GM04503 (cell line): ENCODE measurements around the gene LRRC38.

Experiments used
- DNase-seq: peaks from one replicate; pipeline ENCODE4 v3.0.0-alpha.2; 2012; ENCODE audit warnings: low read depth

LRRC38 gene

DNA sequence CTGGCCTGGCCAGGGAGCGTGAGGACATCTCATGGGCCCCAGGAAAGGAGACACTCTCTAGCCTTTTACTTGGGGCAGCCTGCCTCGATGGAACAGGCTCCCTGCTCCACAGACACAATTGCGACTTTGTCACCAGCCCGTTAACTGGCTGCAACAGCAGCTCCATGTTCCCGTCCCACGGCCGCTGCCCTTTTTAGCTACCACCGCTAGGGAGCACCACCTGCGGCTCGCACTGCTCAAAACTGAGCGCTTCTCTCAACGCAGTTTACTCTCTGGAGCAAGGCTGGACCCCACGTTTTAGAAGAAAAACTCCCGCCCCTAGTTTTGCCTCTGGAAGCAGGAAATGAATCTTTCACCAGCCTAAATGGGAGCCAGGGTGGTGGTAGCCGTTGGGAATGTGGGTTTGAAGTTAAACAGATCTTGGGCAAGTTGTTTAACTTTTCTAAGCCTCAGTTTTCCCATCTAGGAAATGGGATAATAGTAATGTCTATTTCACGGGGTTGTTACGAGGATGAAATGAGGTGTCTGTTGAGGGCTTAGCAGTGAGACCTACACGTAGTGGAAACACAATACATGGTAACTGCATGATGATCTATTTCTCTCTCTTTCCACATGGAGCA, 3.5 kb upstream of the LRRC38 start:
- no peak for DNase-seq

DNA sequence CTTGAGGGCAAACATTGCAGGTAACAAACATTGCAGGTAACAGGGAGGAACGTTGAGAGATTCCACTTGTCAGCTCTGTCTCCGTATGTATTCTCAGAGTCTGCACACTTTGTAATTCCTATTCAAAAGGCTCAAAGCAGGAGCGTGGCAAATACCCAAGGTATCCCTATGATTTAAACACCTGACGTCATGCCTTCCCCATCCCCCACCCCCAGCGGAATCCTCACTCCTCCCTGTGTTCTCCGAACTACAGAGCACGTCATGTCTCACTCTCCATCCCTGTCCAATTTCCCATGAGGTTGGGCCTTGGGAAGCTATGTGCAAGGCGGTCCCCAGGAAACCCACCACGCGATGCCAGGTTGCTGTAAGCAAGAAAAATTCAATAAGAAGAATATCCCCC, 2.8 kb upstream of the LRRC38 start:
- DNase-seq: no peak

DNA sequence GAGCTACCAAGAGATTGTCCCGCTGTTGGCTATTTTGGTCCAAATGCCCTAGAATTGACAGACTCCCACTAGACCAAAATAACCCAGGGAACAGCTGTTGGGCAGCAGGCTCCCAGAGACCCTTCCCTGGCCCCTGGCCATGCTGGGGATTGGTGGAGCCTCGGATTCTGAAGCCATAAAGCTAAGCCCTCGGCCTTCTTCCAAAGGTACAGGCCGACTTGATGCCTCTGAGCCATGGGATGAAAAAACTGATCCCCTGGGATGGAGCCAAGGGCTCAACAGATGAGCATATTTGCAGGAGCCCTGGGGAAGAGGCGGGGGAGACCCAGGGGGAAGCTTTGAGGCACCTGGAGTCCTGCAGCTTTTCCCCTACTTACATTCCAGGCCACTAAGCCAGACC, 1.0 kb upstream of the LRRC38 start:
- no peak for DNase-seq

DNA sequence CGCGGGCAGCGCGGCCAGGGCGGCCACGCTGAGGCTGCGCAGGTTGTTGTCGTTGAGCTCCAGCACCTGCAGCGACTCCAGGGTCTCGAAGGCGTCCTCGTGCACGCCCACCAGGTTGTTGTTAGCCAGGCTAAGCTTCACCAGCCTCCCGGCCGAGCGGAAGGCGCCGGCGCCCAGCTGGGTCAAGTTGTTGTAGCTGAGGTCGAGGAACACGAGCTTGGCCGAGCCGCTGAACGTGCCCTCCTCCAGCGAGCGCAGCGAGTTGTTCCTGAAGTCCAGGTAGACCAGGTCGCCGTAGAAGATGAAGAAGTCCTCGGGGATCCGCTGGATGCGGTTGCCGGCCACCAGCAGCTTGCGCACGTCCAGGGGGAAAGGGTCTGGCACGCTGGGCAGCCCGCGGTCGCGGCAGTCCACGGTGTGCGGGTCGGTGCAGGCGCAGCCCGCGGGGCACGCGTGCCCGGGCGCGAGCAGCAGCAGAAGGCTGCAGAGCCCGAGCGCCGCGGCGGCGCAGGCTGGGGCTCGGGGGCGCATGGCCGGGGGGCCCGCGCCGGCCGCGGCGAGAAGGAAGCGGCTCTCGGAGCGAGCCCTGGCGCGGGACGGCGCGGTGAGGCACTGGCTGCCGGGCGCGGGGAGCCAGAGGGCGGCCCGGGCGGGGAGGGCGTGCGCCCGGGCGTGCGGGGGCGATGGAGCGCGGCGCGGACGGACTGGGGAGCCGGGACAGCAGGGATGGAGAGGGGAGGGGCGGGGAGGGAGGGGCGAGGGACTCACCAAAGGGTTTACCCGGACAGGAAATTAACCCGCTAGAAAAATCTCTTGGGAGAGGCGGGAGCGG, 524 bp downstream of the LRRC38 start:
- DNase-seq: no peak

DNA sequence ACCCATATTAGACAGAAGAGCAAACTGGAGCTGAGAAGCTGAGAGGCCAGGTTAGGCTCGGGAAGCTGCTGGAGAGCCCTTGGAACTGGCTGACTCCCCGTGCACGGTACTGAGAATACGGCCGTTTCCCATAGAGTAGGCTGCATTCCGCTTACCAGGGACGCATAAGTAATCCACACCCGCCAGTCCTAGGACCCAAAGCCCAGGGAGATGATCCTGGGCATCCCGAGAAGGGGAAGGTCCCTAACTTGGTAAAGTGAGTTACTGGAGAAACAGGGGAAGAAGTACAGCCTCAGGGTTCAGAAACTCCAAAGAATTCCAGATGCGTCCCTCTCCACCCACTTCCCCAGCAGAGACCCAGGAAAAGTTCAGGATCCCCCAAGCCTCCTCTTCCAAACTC, 1.3 kb downstream of the LRRC38 start:
- no peak for DNase-seq

DNA sequence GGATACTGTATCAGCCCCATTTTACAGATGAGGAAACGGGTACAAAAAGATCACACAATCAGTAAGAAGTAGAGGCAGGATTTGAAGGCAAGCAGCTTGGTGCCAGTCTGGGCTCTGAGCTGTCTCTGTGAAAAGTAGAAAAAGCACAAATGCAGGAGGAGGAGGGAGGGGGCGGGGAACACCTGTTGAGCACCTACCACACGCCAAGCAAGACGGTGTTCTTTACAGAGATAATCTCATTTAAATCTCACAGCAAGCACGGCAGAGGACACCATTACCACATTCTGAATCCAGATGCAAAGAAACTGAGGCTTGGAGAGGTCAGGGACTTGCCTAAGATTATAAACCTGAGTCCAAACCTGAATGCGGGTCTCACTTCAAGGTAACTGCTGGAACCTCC, 3.3 kb downstream of the LRRC38 start:
- DNase-seq: no peak

DNA sequence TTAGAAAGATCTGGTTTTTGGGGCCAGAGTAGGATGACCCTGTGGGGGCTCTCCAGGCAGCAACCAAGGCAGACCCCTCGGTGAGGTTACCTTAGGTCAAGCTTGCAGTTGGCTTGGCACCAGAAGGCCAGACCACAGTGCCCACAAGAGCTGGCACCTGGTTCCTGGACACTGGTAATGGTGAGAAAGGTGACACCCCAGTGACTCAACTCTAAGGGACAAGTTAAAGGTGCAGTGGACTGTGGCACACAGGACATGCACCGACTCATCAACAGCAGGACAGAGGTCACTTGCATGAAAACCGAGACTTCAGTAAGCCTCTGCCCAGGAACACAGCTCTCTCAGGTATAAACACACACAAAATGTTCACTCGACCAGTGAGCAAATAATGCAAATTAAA, 6.7 kb downstream of the LRRC38 start:
- DNase-seq: no peak

DNA sequence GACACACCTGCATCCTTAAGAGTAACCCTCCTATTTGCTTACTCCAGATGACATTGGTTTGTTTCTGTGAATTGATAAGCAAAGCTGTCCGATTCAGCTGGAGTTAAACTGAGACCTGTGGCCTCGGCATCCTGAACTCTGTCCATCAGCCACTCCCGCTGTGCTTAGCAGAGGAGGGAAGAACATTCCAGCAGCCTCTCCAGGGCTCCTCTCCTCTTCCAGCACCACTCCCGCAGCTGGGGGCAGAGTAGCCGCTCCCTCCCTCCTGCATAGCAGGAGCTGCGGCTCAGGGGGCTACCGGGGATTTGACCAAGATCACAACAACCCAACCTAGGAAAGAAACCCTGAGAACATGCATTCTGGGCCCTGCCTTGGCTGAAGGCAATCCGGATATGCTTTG, 8.8 kb downstream of the LRRC38 start:
- no peak for DNase-seq

DNA sequence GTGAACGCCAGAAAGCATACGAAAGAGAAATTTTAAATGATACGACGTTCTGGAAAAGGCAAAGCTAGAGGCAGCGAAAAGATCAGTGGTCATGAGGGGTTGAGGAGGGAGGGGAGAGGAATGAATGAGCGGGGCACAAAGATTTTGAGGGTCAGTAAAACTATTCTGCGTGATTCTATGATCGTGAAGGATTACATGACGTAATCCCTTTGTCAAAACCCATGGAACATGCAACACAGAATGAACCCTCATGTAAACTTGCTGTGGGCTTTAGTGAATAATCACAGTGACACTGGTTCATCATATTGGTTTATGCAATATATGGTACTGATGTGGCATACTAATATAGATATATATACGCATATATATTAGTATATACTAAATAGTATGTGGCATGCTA, 13.0 kb downstream of the LRRC38 start:
- no peak for DNase-seq

DNA sequence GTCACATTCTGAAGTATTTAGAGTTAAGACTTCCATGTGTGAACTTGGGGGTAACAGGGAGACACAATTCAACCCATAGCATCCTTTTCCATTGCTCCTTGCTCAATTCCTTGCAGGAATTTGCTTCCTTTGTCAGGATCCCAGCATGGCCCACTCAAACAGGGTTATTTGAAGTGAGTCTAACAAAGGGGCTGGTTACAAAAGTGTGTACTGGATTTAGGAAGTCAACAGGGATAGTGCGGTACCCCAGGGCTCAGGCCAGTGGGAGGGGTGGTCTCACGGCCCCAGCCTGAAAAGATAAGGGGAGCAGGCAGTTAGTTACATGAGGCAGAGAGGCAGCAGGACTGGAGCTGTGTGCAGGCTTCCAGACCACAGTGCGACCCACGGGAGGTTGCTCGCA, 14.4 kb downstream of the LRRC38 start:
- no peak for DNase-seq

DNA sequence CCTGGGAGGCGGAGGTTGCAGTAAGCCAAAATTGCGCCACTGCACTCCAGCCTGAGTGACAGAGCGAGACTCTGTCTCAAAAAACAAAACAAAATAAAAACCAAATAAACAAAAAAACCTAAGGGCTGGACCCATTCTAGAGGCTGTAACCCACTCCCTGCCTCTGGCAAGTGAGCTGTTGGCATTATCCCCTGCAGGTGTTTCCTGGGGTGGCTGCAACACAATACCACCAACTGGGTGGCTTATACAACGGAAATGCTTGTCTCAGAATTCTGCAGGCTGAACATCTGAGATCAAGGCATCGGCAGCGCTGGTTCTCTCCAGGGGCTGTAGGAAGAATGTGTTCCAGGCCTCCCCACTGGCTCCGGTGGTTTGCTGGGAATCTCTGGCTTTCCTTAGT, 15.2 kb downstream of the LRRC38 start:
- DNase-seq: no peak

DNA sequence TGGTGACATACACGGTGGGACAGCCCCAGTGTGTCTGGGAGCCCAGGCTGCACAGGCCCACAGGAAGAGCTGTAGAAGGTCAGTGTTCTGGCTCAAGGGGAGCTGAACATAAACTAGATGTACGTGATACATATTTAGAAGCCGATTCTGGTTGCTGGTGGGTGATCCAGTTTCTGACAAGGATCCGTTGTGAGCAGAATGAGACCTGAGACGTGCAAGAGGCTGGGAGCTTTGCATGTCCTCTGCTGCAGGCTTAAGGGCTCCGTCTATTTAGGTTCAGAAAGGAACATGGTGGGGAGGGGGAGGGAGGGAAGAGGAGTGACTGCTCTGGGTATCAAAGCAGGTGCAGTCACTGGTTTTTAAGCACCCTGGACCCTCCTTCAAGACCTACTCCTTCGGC, 18.6 kb downstream of the LRRC38 start:
- DNase-seq: no peak

DNA sequence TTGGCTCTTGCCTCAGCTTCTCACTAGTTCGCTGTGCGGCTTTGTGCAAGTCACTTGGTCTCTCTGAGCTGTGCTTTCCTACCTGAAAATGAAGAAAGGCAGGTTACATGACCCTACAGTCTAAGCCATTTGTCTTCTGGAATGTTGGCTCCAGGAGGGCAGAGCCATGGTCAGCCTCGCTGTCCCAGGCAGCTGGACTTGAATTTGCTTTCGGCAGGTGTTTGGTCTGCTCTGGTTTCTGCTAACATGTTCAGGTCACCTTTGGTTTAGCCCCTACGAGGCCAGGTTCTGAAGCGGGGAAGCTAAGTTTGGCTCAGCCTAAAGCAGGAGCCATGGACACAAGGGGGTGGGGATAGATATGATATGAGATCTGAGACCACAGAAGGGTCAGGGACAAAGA, 19.1 kb downstream of the LRRC38 start:
- DNase-seq: no peak

DNA sequence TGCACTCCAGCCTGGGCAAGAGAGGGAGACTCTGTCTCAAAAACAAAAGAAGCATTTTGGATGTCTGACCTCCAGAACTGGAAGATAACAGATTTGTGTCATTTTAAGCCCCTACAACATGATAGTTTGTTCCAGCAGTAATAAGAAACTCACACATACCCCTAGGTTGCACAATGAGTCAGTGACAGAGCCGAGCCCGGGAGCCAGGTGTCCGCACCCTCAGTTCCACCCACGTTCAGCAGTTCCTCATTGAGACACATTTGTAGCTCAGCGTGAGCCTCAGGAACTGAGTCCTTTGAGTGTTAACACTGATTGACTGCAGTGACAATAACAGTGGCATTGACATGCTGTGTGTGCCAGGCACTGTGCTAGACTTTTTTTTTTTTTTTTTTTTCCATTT, 19.8 kb downstream of the LRRC38 start:
- DNase-seq: no peak

DNA sequence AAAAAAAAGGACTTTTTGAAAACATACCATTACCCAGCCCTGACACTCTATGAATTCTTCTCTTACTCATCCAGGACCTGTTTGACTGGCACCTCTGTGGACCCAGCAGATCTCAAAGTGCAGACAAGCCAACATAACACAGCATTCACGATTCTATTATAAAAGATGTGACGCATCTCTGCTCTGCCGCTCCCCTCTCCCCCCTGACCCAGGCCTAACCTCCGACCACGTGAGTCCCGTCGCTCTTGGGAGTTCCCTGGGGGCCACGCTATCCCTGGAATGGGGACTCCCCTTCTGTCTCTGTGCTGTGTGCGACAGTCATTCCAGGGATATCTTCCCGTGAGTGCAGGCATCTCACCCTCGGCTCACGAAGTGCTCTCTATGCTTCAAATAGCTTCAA, 21.1 kb downstream of the LRRC38 start:
- DNase-seq: no peak

DNA sequence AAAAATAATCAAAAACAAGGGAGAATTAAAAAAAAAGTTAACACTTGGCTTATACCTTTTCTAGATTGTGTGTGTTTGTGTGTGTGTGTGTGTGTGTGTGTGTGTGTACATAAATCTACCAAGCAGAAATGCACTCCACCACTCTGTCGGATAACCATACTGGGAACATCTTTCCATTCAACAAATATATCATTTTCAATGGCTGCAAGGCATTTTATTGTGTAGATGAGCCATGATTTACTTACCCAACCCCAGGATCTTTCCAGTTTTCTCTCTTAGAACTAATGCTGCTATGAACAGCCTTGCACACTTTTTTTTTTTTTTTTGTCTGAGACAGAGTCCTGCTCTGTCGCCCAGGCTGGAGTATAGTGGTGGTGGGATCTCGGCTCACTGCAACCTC, 25.8 kb downstream of the LRRC38 start:
- DNase-seq: no peak

DNA sequence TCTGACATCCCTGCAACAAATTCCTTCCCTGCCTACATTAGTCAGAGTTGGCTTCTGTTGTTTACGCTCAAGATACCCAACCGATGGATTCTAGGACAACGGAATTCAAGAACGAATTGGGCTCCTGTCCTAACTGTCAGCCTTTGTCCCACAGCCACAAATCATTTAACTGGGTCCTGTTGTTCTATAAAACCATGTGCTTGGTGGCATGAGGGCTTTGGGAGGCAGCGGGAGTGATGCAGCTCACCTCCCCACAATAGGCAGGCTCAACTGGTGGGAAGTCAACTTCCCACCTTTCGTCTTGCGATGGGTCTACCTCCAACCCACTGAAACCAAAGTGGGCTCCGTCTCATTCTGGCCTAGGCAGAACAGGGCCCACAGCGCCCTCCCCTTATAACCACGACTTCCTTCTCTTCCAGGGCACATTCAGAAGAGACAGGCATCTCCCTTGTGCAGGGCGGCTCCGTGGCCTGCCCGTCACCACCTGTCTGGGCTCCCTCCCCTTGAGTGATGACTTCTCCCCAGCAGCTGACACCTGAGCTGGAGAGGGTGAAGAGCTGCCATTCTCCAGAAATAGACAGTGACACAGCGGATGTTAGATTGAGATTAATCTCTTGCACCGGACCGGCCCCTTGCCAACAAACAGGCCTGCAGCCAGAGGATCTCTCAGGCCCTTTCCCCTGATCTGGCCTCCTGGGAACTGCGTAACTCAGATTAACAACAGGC, 26.5 kb downstream of the LRRC38 start:
- no peak for DNase-seq

DNA sequence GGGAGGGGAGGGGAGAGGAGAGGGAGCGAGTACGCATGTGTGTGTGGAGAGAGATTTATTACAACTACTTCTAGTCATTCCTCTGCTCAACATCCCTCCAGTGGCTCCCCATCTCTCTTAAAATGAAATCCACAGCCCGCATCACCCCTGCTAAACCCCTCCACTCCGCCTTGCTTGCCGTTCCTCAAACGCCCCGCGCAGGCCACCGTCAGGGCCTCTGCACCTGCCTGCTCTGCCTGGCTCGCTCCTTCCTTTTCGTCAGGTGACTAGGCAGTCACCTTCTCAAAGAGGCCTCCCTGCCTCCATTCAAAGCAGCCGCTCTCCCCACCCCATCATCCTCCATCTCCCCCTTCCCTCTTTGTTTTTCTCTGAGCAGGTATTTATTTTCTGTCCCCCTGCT, 29.9 kb downstream of the LRRC38 start:
- no peak for DNase-seq

DNA sequence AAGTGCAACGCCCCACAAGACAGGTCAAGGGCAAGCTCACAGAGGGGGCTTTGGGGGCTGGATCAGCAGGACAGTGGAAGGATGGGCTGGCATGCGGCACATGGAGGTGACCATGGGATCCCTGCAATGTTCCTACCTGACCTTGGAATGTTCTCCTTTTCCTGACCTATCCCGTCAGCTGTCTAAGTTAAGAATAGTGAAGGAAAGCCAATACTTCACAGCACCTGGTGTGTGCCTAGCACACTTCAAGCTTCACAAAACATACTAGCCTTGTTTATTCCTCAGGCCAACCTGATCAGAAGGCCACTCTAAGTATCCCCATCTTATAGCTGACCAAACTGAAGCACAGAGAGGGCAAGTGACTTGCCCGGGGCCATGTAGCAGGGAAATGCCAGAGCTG, 31.2 kb downstream of the LRRC38 start:
- no peak for DNase-seq

DNA sequence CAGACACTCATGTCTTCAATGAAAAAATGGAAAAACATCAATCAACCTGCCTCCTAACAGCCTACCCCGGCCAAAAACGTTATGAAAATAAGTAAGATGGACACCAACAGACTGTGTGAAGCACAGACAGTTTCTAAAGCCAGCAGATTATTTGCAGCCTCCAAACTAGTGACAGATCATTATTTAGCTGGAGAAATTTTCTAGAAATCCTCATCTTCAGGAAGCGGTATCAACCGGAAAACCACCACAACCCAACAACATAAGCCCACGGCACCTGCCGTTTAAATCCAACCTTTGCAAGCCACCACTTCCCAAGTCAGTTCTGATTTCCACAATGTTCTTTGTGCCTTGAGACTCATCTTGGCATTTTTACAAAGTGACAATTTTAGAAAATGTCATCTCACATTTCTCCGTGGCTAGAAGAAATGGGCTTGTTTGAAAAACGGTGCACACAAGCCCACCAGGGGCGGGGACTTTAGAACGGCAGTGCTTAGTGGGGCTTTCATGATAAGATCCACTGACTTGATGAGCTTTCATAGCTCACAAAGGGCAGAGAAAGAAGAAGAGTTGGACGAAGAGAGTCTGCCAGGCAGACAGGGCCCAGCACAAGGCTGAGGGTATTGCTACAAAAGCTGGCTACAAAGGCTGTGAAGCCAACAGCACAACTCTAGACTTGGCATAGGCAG, 34.5 kb downstream of the LRRC38 start:
- DNase-seq: no peak

DNA sequence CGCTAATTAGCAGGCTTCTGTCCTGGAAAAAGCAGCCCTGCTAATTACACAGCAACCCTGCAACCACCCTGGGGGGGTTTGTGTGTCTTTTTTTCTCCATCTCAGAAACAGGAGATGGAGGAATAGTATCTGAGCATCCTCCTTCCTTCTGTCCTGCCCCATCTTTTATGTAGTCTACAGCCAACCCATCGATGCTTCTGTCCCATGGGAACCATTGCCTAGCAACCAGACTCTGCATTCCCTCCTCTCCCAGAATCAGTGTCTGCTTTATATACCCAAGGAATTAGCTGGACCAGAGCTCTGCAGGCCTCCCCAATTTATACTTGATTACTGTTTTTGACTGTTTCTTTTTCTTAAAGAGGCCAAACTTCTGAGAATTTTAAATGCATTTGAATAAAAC, 35.1 kb downstream of the LRRC38 start:
- DNase-seq: no peak

DNA sequence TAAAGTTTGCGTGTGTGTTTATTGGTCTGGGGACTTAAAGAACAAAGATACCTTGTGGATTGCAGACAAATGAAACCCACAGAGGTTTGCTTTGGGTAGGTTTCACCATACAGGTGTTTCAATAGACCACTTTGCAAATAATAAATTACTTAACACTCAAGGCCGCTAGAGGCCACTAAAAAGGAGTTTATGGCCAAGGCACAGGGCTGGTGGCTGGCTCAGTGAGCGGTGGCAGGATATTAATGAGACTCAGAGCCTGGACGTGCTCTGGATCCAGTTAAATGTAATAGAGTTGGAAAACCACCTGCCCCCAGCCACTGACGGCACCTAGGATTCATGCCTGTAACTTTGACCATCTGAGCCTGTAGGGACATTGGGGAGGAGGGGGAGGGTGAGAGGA, 44.5 kb downstream of the LRRC38 start:
- DNase-seq: no peak

DNA sequence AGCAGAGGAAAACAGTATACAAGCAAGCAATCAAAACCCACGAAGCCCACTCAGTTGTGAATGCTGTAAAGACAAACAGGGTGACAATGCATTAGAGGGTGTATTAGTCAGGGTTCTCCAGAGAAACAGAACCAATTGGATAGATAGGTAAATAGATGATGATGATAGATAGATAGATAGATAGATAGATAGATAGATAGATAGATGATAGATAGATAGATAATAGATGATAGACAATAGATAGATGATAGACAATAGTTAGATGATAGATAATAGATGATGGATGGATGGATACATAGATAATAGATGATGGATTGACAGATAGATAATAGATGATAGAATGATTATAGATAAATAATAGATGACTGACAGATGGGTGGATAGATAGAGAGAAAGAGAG, 48.3 kb downstream of the LRRC38 start:
- no peak for DNase-seq
